DMS53 treated with DMSO at 0.1 percent for 48 hours (cell line): ENCODE data around the gene OSBPL8.

Experiments used
- DNase-seq: peaks from one replicate; lab custom pipeline; 2025; ENCODE audit not compliant: unreplicated experiment; lab: John Stamatoyannopoulos, UW

The OSBPL8 gene

GRCh38 chr12:76316468-76316867 lies 243.1 kb downstream of the OSBPL8 start:
- DNase-seq = no peak

- no peak for DNase-seq
Measured at GRCh38 chr12:76313299-76313698, 246.3 kb downstream of the OSBPL8 start.

GRCh38 chr12:76312315-76312714 lies 247.3 kb downstream of the OSBPL8 start:
- DNase-seq = no peak

- DNase-seq = no peak
Measured at GRCh38 chr12:76311796-76312195, 247.8 kb downstream of the OSBPL8 start.

- no peak for DNase-seq
Measured at GRCh38 chr12:76310110-76310509, 249.5 kb downstream of the OSBPL8 start.

GRCh38 chr12:76308866-76309265 lies 250.7 kb downstream of the OSBPL8 start:
- no peak for DNase-seq

- no peak for DNase-seq
Measured at GRCh38 chr12:76307083-76307482, 252.5 kb downstream of the OSBPL8 start.

- DNase-seq = no peak
Measured at GRCh38 chr12:76303989-76304460, 255.5 kb downstream of the OSBPL8 start.

- DNase-seq = no peak
Measured at GRCh38 chr12:76303365-76303764, 256.2 kb downstream of the OSBPL8 start.
